ENCODE results near the gene ULK4. TPM values are rescaled to one million over a fixed set of nuclear protein-coding genes. Genes with fewer than 3 reads are reported as not detected.

The ULK4 gene
- total and polyA plus RNA-seq, 2 donors (not counting 1 experiment from before 2014, with no cell fraction given), result 9.1 to 9.7 TPM

GRCh38 chr3:41688595-41689380 is 273.1 kb downstream of the ULK4 start:
- H2AFZ ChIP-seq (ENCODE audit: low read length), result no peak overlapping the region
- H4K20me1 ChIP-seq (ENCODE audit: control insufficient read depth, extremely low read depth, insufficient read depth, low read length), result no peaks in the 10 kb centered on the region
- no peak overlapping the region for H3K4me3 ChIP-seq (replicated peaks in 1 of 4; ENCODE audit: control extremely low read depth in 1 of 4, insufficient read depth in 1 of 4, low read depth in 3 of 4, low read length in 4 of 4)
- H3K9me3 ChIP-seq (ENCODE audit: control insufficient read depth, insufficient read depth, low read depth, low read length), result no peaks in the 10 kb centered on the region
- no peak overlapping the region for H3K4me2 ChIP-seq (ENCODE audit: extremely low read depth, insufficient read depth, low read length)
- H3K9ac ChIP-seq (ENCODE audit: insufficient read depth, low read length), result no peak overlapping the region
- H3K79me2 ChIP-seq (ENCODE audit: control insufficient read depth, insufficient read depth, low read length), result no peaks in the 10 kb centered on the region
- H3K27me3 ChIP-seq (ENCODE audit: control insufficient read depth, insufficient read depth, low read length), result no peaks in the 10 kb centered on the region
- DNase-seq (ENCODE audit: low read depth in 2 of 2), result peak; percentile 81 to 89
- no peaks in the 10 kb centered on the region for H3K36me3 ChIP-seq (ENCODE audit: control insufficient read depth, insufficient read depth, low read length)
- no peak for TF ChIP-seq EZH2 (IDR thresholded peaks at IDR 0.05; ENCODE audit: low read length, missing control alignments)
- no peak for TF ChIP-seq CTCF (conservative IDR thresholded peaks at IDR 0.05 in 1 of 2, IDR thresholded peaks at IDR 0.05 in 1 of 2; ENCODE audit: low read depth in 1 of 2, low read length in 2 of 2)
- no peaks in the 10 kb centered on the region for H3K4me1 ChIP-seq (ENCODE audit: control insufficient read depth, extremely low read depth, insufficient read depth, low read length)
- no peak overlapping the region for H3K27ac ChIP-seq (ENCODE audit: insufficient read depth, low read length)

DNA sequence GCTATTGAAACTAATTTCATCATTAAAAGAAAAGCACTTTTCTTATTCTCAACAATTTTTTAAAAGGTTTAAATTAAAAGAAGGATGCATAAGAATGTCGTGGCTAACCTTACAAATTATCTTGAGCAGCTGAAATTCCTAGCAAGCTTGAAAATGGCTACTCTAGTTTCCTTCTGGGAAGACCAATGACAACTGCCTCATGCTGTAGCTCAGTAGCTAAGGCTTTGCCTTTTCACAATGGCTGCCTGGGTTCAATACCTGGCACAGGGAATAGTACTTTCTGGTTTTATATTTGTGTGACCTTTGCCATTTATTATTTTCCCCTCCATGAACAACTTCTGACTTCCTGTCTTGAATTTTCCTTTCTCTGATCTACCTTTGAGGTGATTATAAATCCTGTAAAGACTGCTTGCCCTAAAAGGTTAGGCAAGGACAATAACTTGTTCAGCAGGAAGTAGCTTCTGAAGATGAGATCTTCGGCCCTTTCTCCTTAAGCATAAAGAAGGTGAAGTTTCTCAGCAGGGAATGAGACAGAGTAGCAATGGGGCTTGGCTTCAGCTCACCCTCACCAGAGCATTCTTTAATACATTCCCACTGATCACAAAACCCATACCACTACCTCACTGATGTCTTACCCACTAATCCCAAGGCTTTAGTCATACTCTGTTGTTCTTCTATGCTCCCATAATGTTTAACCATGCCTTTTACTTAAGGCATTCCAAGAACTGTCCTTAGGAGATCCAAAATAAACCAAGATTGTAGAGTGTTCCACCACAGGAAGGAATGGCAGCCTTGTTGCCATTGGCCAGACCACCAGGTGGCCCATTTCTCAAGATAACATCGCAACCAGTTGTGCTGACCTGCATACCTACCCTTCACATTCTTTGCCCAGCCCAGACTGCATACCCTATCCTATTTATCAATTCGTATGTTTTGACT is 276.8 kb downstream of the ULK4 start:
- no peak for TF ChIP-seq EZH2 (IDR thresholded peaks at IDR 0.05; ENCODE audit: low read length, missing control alignments)
- no peak for TF ChIP-seq CTCF (conservative IDR thresholded peaks at IDR 0.05 in 1 of 2, IDR thresholded peaks at IDR 0.05 in 1 of 2; ENCODE audit: low read depth in 1 of 2, low read length in 2 of 2)
- no peaks in the 10 kb centered on the region for H3K27me3 ChIP-seq (ENCODE audit: control insufficient read depth, insufficient read depth, low read length)
- no peaks in the 10 kb centered on the region for H4K20me1 ChIP-seq (ENCODE audit: control insufficient read depth, extremely low read depth, insufficient read depth, low read length)
- H3K79me2 ChIP-seq (ENCODE audit: control insufficient read depth, insufficient read depth, low read length), result no peaks in the 10 kb centered on the region
- no peaks in the 10 kb centered on the region for H3K36me3 ChIP-seq (ENCODE audit: control insufficient read depth, insufficient read depth, low read length)
- no peak overlapping the region for H3K4me3 ChIP-seq (replicated peaks in 1 of 4; ENCODE audit: control extremely low read depth in 1 of 4, insufficient read depth in 1 of 4, low read depth in 3 of 4, low read length in 4 of 4)
- no peak overlapping the region for H2AFZ ChIP-seq (ENCODE audit: low read length)
- no peak overlapping the region for H3K9ac ChIP-seq (ENCODE audit: insufficient read depth, low read length)
- H3K9me3 ChIP-seq (ENCODE audit: control insufficient read depth, insufficient read depth, low read depth, low read length), result no peaks in the 10 kb centered on the region
- peak in 1 of 2 donors; percentile 76 for DNase-seq (ENCODE audit: low read depth in 2 of 2)
- H3K4me1 ChIP-seq (ENCODE audit: control insufficient read depth, extremely low read depth, insufficient read depth, low read length), result no peaks in the 10 kb centered on the region
- no peak overlapping the region for H3K27ac ChIP-seq (ENCODE audit: insufficient read depth, low read length)
- H3K4me2 ChIP-seq (ENCODE audit: extremely low read depth, insufficient read depth, low read length), result no peak overlapping the region

DNA sequence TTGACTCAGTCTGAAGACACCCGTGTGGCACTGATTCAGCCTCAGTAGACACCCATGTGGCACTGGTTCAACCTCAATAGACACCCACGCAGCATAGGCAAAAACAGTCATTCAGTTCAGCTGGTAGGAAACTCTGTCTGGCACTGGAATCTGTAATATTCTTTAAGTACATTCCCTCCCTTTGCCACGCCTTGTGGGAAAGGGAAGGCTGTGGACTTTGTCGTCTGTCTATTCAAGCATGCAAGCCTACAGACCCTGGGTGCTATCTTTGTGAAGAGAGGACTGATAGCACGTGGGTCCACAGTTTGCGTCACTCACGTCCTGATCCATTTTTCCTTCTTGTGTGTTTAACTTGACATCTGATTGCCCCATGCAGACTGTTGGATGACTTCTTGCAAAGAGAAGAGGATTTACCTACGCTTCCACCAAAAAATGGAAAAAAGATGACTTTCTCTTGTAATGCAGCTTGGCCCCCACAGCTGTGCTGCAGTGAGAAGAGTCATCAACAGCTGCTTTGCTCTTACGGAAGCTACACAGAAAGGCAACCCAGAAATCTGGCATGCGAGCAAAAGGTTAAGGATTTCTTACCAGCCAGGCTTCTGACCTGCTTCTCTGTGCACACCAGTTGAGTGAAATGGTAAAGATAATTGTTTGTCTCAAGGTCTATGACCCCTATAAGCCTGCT is 278.1 kb downstream of the ULK4 start:
- Histone ChIP-seq H3K4me3 (replicated peaks in 1 of 4; ENCODE audit: control extremely low read depth in 1 of 4, insufficient read depth in 1 of 4, low read depth in 3 of 4, low read length in 4 of 4) (no peak overlapping the region), H3K36me3 (ENCODE audit: control insufficient read depth, insufficient read depth, low read length) (no peaks in the 10 kb centered on the region), H3K27ac (ENCODE audit: insufficient read depth, low read length) (no peak overlapping the region), H3K79me2 (ENCODE audit: control insufficient read depth, insufficient read depth, low read length) (no peaks in the 10 kb centered on the region), H3K4me1 (ENCODE audit: control insufficient read depth, extremely low read depth, insufficient read depth, low read length) (no peaks in the 10 kb centered on the region), H4K20me1 (ENCODE audit: control insufficient read depth, extremely low read depth, insufficient read depth, low read length) (no peaks in the 10 kb centered on the region), H2AFZ (ENCODE audit: low read length) (no peak overlapping the region), H3K9me3 (ENCODE audit: control insufficient read depth, insufficient read depth, low read depth, low read length) (no peaks in the 10 kb centered on the region), H3K9ac (ENCODE audit: insufficient read depth, low read length) (no peak overlapping the region), H3K27me3 (ENCODE audit: control insufficient read depth, insufficient read depth, low read length) (no peaks in the 10 kb centered on the region), H3K4me2 (ENCODE audit: extremely low read depth, insufficient read depth, low read length) (no peak overlapping the region)
- DNase-seq (ENCODE audit: low read depth in 2 of 2), result peak; percentile 51 to 86
- TF ChIP-seq CTCF (conservative IDR thresholded peaks at IDR 0.05 in 1 of 2, IDR thresholded peaks at IDR 0.05 in 1 of 2; ENCODE audit: low read depth in 1 of 2, low read length in 2 of 2) (no peak), EZH2 (IDR thresholded peaks at IDR 0.05; ENCODE audit: low read length, missing control alignments) (no peak)
